ENCODE results near the gene DOP1B. TPM values are rescaled to one million over a fixed set of nuclear protein-coding genes. Genes with fewer than 3 reads are reported as not detected.

The DOP1B gene
- total RNA-seq, 1 donor from 2014 or later = 16.6 TPM

GRCh38 chr21:36132696-36133095 is 23.9 kb upstream of the DOP1B start:
- intact Hi-C loops (cut with micrococcal nuclease) = no loop called here

- intact Hi-C loops (cut with micrococcal nuclease) = loop anchor here (1.0 to 2.0 kb wide), 8 partner anchors 10 to 250 kb away; partner anchors contain the start of genes CHAF1B, DOP1B, MORC3 and SETD4
These were observed 21.7 kb upstream of the DOP1B start, which contains the start of gene CBR3 for GRCh38 chr21:36134803-36135390. TSS of gene CBR3 (plus strand) at chr21:36135079. CDS start at chr21:36135193, 114 bp downstream.

GRCh38 chr21:36135391-36136102 is 21.1 kb upstream of the DOP1B start:
- intact Hi-C loops (cut with micrococcal nuclease) = loop anchor here (1.0 to 2.0 kb wide), 7 partner anchors 10 to 250 kb away; partner anchors contain the start of genes CHAF1B, DOP1B, MORC3 and SETD4

- intact Hi-C loops (cut with micrococcal nuclease) = loop anchor here (5.0 to 10.0 kb wide), 2 partner anchors 455 to 788 kb away; no protein-coding TSS in a partner anchor
These were observed 16.8 kb upstream of the DOP1B start for GRCh38 chr21:36139791-36140190.

GRCh38 chr21:36141513-36141925 is 15.1 kb upstream of the DOP1B start:
- intact Hi-C loops (cut with micrococcal nuclease) = loop anchor here (1.0 to 10.0 kb wide), 7 partner anchors 15 to 786 kb away; partner anchors contain the start of genes CHAF1B, DOP1B and MORC3

- intact Hi-C loops (cut with micrococcal nuclease) = loop anchor here (5.0 to 10.0 kb wide), 2 partner anchors 451 to 783 kb away; no protein-coding TSS in a partner anchor
These were observed 12.4 kb upstream of the DOP1B start for GRCh38 chr21:36144233-36144632.

- intact Hi-C loops (cut with micrococcal nuclease) = loop anchor here (1.0 to 10.0 kb wide), 3 partner anchors 10 to 450 kb away; partner anchors contain the start of genes CBR3 and DOP1B
These were observed 11.4 kb upstream of the DOP1B start for GRCh38 chr21:36145259-36145658.

GRCh38 chr21:36147911-36148310 is 8.7 kb upstream of the DOP1B start:
- intact Hi-C loops (cut with micrococcal nuclease) = loop anchor here (10.0 kb wide), 1 partner anchor 447 kb away; no protein-coding TSS in a partner anchor

GRCh38 chr21:36148886-36149285 is 7.7 kb upstream of the DOP1B start:
- intact Hi-C loops (cut with micrococcal nuclease) = loop anchor here (10.0 kb wide), 1 partner anchor 446 kb away; no protein-coding TSS in a partner anchor

GRCh38 chr21:36149788-36150711 is 6.6 kb upstream of the DOP1B start:
- intact Hi-C loops (cut with micrococcal nuclease) = loop anchor here (10.0 kb wide), 1 partner anchor 445 kb away; no protein-coding TSS in a partner anchor

GRCh38 chr21:36155603-36156338 is 853 bp upstream of the DOP1B start:
- intact Hi-C loops (cut with micrococcal nuclease) = loop anchor here (1.0 to 5.0 kb wide), 16 partner anchors 10 to 1212 kb away; partner anchors contain the start of genes CBR3, CHAF1B, DYRK1A and MORC3

GRCh38 chr21:36156339-36156814 is 247 bp upstream of the DOP1B start:
- intact Hi-C loops (cut with micrococcal nuclease) = loop anchor here (1.0 to 5.0 kb wide), 16 partner anchors 11 to 1211 kb away; partner anchors contain the start of genes CBR3, CHAF1B, DYRK1A and MORC3

GRCh38 chr21:36159356-36159921 is 2.8 kb downstream of the DOP1B start:
- intact Hi-C loops (cut with micrococcal nuclease) = loop anchor here (5.0 kb wide), 1 partner anchor 1208 kb away; the partner anchor contains the start of gene DYRK1A

GRCh38 chr21:36160850-36161178 is 4.2 kb downstream of the DOP1B start:
- intact Hi-C loops (cut with micrococcal nuclease) = no loop called here

- intact Hi-C loops (cut with micrococcal nuclease) = no loop called here
These were observed 6.0 kb downstream of the DOP1B start for GRCh38 chr21:36162631-36163030.

- intact Hi-C loops (cut with micrococcal nuclease) = no loop called here
These were observed 7.4 kb downstream of the DOP1B start for GRCh38 chr21:36163750-36164741.

GRCh38 chr21:36165356-36165755 is 8.7 kb downstream of the DOP1B start:
- intact Hi-C loops (cut with micrococcal nuclease) = no loop called here

- intact Hi-C loops (cut with micrococcal nuclease) = no loop called here
These were observed 10.1 kb downstream of the DOP1B start for GRCh38 chr21:36166705-36167104.
